Activated CD4-positive, alpha-beta memory T cell treated with anti-CD3 and anti-CD28 coated beads, Interleukin-2, amount 10 ng/mL, durations not matched to agents 7 days and 5 days (primary cell): ENCODE results near the gene MPI. TPM values are rescaled to one million over a fixed set of nuclear protein-coding genes. Genes with fewer than 3 reads are reported as not detected.
"Not testable (repeated sequence)": the region's sequence is repeated elsewhere in the genome, so short reads cannot be mapped to it uniquely, and the experiment has no call there.

ENCODE experiments used
- CTCF ChIA-PET: fragments of 350-600 bp; sonication (Branson Sonifier 250); formaldehyde crosslinking; loops from one replicate; lab custom pipeline; 2021; ENCODE audit warnings: antibody characterized with exemption, inconsistent platforms; lab: Charles Lee
- POLR2A ChIA-PET: fragments of 350-600 bp; sonication (Branson Sonifier 250); formaldehyde crosslinking; loops from one replicate; lab custom pipeline; 2021; ENCODE audit warnings: antibody characterized with exemption; lab: Charles Lee
- DNase-seq: peaks from one replicate; pipeline ENCODE4 v3.0.0-alpha.2; 2020
- H3K27ac Mint-ChIP-seq: one replicate; pipeline ENCODE4 v1.8.0; 2021; ENCODE audit warnings: mild to moderate bottlenecking, mixed read lengths
- H3K27me3 Mint-ChIP-seq: one replicate; pipeline ENCODE4 v1.8.0; 2021; ENCODE audit warnings: mixed read lengths
- H3K36me3 Mint-ChIP-seq: one replicate; pipeline ENCODE4 v1.8.0; 2021; ENCODE audit warnings: low read depth, mixed read lengths
- H3K4me1 Mint-ChIP-seq: one replicate; pipeline ENCODE4 v1.8.0; 2021; ENCODE audit warnings: mixed read lengths
- H3K4me3 Mint-ChIP-seq: one replicate; pipeline ENCODE4 v1.8.0; 2021; ENCODE audit warnings: mild to moderate bottlenecking, mixed read lengths
- H3K9me3 Mint-ChIP-seq: one replicate; pipeline ENCODE4 v1.8.0; 2021; ENCODE audit warnings: mixed read lengths
- total RNA-seq, 2 experiments: library from RNA; stranded (reverse); gene quantifications; one replicate each; pipeline ENCODE4 v1.2.3, GENCODE V29; 2021

The MPI gene
- total RNA-seq, 2 experiments from 2014 or later, result 82.8 to 92.9 TPM

DNA sequence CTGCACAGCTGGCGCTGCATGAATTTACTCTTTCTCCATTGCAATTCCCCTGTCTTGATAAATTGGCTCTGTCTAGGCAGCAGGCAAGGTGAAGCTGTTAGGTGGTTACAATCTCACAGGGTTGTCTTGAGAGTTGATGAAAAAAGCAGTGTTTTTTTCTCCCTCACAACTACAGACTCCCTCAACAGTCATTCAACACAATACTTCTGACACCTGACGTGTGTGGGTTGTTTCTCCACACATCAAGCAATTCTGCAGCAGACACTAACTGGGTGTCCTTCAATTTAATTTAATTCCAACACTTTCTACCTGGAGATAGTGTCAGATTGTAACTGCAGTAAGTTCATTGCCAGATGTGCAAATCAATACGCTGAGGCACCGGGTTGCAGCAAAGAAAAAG, 11.6 kb upstream of the MPI start:
- ChIA-PET CTCF (no interaction called here), POLR2A (no interaction called here)
- H3K27me3 Mint-ChIP-seq, result peaks cover 3% of the 10 kb centered on the region
- peaks cover 9% of the 10 kb centered on the region for H3K4me1 Mint-ChIP-seq
- H3K9me3 Mint-ChIP-seq, result peaks cover 7% of the 10 kb centered on the region
- H3K4me3 Mint-ChIP-seq, result no peak overlapping the region
- DNase-seq, result no peak
- peaks cover 5% of the 10 kb centered on the region for H3K36me3 Mint-ChIP-seq
- no peak overlapping the region for H3K27ac Mint-ChIP-seq

GRCh38 chr15:74882528-74882927, 7.3 kb upstream of the MPI start:
- CTCF ChIA-PET, result interaction anchor here (1.5 to 3.4 kb wide), 4 partner anchors 9 to 68 kb away, joined by 3 to 20 read pairs (median 8); partner anchors contain the start of gene SCAMP2
- Mint-ChIP-seq H3K9me3 (peaks cover 5% of the 10 kb centered on the region), H3K4me3 (no peak overlapping the region), H3K27me3 (no peaks in the 10 kb centered on the region), H3K27ac (no peak overlapping the region), H3K4me1 (peaks cover 21% of the 10 kb centered on the region), H3K36me3 (peaks cover 5% of the 10 kb centered on the region)
- no peak for DNase-seq
- POLR2A ChIA-PET, result interaction anchor here (1.5 to 3.5 kb wide), 4 partner anchors 8 to 13 kb away, joined by 3 to 27 read pairs (median 20); partner anchors contain the start of gene SCAMP2

DNA sequence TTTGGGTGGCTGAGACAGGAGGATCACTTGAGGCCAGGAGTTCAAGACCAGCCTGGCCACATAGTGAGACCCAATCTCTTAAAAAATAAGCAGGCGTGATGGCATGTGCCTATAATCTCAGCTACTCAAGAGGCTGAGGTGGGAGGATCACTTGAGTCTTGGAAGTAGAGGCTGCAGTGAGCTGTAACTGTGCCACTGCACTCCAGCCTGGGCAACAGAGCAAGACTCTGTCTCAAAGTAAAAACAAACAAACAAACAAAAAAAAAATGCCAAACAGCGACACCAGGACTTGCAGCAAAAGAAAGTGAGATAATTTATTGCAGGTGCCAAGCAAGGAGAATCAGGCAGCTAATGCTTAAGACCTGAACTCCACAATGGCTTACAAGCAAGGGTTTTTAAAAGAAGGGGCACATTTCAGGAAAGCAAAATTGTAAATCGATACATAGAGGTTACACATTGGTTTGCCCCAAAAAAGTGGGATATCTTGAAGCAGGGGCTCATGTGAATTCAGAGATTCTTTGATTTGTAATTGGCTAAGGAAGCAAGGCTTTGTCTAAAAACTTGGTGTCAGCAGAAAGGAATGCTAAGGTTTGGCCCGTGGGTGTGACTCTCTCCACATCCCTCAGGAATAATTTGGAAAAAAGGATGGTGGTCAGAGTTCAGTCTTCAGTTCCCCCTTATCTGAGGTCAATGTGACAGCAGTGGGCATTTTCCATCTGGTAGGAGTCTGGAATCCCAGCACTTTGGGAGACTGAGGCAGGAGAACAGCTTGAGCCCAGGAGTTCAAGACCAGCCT, 5.2 kb upstream of the MPI start:
- H3K9me3 Mint-ChIP-seq, result peaks cover 5% of the 10 kb centered on the region
- CTCF ChIA-PET, result interaction anchor here (0.6 to 3.4 kb wide), 7 partner anchors 10 to 96 kb away, joined by 3 to 20 read pairs (median 4); partner anchors contain the start of gene CPLX3
- H3K4me1 Mint-ChIP-seq, result peaks cover 33% of the 10 kb centered on the region
- H3K4me3 Mint-ChIP-seq, result no peak overlapping the region
- H3K27ac Mint-ChIP-seq, result no peak overlapping the region
- peaks cover 5% of the 10 kb centered on the region for H3K36me3 Mint-ChIP-seq
- POLR2A ChIA-PET, result interaction anchor here (1.0 to 3.5 kb wide), 5 partner anchors 8 to 21 kb away, joined by 3 to 27 read pairs (median 14); partner anchors contain the start of gene SCAMP2
- no peak for DNase-seq
- no peaks in the 10 kb centered on the region for H3K27me3 Mint-ChIP-seq

- DNase-seq, result no peak
- Mint-ChIP-seq H3K27ac (no peak overlapping the region), H3K36me3 (peaks cover 7% of the 10 kb centered on the region), H3K9me3 (peaks cover 5% of the 10 kb centered on the region), H3K4me1 (peaks cover 40% of the 10 kb centered on the region), H3K4me3 (no peak overlapping the region), H3K27me3 (no peaks in the 10 kb centered on the region)
- POLR2A ChIA-PET, result interaction anchor here (3.4 kb wide), 1 partner anchor 7 kb away, joined by 27 read pairs; no protein-coding TSS in a partner anchor
- CTCF ChIA-PET, result interaction anchor here (1.2 to 3.4 kb wide), 3 partner anchors 16 to 97 kb away, joined by 3 to 20 read pairs (median 4); no protein-coding TSS in a partner anchor
Observed at GRCh38 chr15:74885461-74885860, 4.4 kb upstream of the MPI start.

- not testable (repeated sequence) for H3K9me3 Mint-ChIP-seq, DNase-seq, H3K4me3 Mint-ChIP-seq, H3K27ac Mint-ChIP-seq, H3K27me3 Mint-ChIP-seq
- ChIA-PET CTCF (interaction anchor here (1.1 to 1.3 kb wide), 2 partner anchors 14 kb away, joined by 4 read pairs; no protein-coding TSS in a partner anchor), POLR2A (interaction anchor here (1.9 to 7.5 kb wide), 5 partner anchors 10 to 19 kb away, joined by 7 to 110 read pairs (median 19); partner anchors contain the start of genes FAM219B and SCAMP2)
- Mint-ChIP-seq H3K4me1 (peaks cover 60% of the 10 kb centered on the region), H3K36me3 (peaks cover 19% of the 10 kb centered on the region)
Observed at GRCh38 chr15:74887537-74888193, 2.2 kb upstream of the MPI start.

DNA sequence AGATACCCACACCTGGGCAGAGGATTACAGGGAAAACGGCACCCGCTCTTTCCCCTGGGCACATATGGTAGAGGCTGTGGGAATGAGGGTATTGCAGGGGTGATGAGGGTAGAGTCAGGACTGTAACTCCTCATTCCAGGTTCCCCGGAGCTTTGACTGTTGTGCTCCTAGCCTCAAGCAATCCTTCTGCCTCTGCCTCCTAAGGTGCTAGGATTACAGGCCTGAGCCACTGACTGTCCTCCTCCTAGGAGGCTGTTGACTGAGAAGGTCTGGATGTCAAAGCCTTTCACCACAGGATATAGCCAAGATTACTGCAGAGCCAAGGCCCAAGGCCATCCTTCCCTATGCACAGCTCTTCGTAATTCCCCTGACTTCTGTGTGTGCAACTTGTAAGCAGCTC, 1.1 kb upstream of the MPI start:
- DNase-seq, result no peak
- Mint-ChIP-seq H3K4me3 (peak overlapping the region; percentile 84), H3K4me1 (peaks cover 64% of the 10 kb centered on the region), H3K27ac (no peak overlapping the region), H3K36me3 (peaks cover 28% of the 10 kb centered on the region), H3K9me3 (no peaks in the 10 kb centered on the region), H3K27me3 (no peaks in the 10 kb centered on the region)
- ChIA-PET POLR2A (interaction anchor here (1.1 to 7.5 kb wide), 7 partner anchors 9 to 117 kb away, joined by 3 to 110 read pairs (median 17); partner anchors contain the start of genes FAM219B and SCAMP2), CTCF (interaction anchor here (1.0 to 1.7 kb wide), 3 partner anchors 13 to 18 kb away, joined by 3 to 4 read pairs (median 4); partner anchors contain the start of gene SCAMP2)

DNA sequence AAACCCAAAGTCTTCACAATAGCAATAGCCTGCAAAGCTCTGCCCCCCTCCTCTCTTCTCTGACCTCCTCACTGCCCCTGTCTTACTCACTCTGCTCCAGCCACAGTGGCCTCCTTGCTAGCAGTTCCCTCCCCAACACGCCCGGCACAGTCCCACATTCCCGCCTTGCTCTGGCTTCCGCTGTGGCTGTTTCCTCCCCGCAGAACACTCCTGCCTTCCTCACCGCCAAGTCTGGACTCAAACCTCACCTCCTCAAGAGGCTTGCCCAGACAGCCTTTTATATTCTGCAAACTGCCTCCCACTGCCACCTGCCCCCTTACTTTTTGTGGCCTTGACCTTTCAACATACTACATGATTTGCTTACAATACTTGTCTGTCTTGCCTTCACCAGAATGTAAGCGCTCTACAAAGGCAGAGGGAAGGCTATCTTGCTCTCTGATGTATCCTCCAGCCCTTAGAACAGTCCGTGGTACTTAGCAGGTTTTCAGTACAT, 406 bp upstream of the MPI start:
- no peaks in the 10 kb centered on the region for H3K9me3 Mint-ChIP-seq
- H3K27me3 Mint-ChIP-seq, result no peaks in the 10 kb centered on the region
- peaks cover 30% of the 10 kb centered on the region for H3K36me3 Mint-ChIP-seq
- peaks cover 61% of the 10 kb centered on the region for H3K4me1 Mint-ChIP-seq
- peak overlapping the region; percentile 84 for H3K4me3 Mint-ChIP-seq
- CTCF ChIA-PET, result interaction anchor here (0.6 to 1.7 kb wide), 7 partner anchors 12 to 121 kb away, joined by 3 to 11 read pairs (median 3); partner anchors contain the start of gene SCAMP2
- POLR2A ChIA-PET, result interaction anchor here (0.6 to 7.5 kb wide), 15 partner anchors 9 to 118 kb away, joined by 3 to 110 read pairs (median 4); partner anchors contain the start of genes FAM219B, SCAMP2 and ULK3
- peak; percentile 32 for DNase-seq
- H3K27ac Mint-ChIP-seq, result peak overlapping the region; percentile 69

DNA sequence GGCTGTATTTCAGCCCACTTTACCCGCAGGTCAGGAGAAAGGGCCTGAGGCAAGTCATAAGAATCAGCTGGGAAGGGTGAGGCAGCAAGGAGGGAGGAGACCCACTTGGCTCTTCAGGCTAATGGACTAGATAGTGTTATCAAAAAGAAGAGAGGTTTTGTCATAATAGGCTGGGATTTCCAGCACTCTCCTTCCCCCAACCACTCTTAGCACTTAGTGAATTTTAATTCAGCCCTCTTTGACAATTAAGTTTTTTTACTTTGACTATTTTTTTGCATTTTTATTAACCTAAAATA, 771 bp downstream of the MPI start:
- H3K27me3 Mint-ChIP-seq, result no peaks in the 10 kb centered on the region
- H3K9me3 Mint-ChIP-seq, result no peaks in the 10 kb centered on the region
- peaks cover 59% of the 10 kb centered on the region for H3K4me1 Mint-ChIP-seq
- peaks cover 33% of the 10 kb centered on the region for H3K36me3 Mint-ChIP-seq
- POLR2A ChIA-PET, result interaction anchor here (0.6 to 7.5 kb wide), 8 partner anchors 10 to 275 kb away, joined by 3 to 110 read pairs (median 18); partner anchors contain the start of genes CLK3, FAM219B, SCAMP2 and ULK3
- H3K4me3 Mint-ChIP-seq, result peak overlapping the region; percentile 84
- DNase-seq, result no peak
- CTCF ChIA-PET, result interaction anchor here (1.4 to 1.7 kb wide), 2 partner anchors 11 to 97 kb away, joined by 3 to 11 read pairs; no protein-coding TSS in a partner anchor
- H3K27ac Mint-ChIP-seq, result peak overlapping the region; percentile 69

DNA sequence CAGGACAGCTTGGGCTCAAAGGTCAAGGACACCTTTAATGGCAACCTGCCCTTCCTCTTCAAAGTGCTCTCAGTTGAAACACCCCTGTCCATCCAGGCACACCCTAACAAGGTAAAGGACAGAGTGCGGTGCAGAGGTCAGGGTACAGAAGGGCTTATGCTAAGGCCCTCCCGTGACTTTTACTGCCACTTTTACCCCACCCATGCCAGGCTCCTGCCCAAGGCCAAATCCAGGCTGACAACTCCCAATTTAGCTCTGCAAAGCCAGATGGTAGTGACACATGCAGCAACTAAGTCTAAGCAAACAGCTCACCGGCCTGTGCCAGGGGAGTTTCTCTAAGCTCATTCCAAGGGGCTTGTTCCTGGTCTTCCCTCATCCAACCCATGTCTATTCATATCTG, 1.6 kb downstream of the MPI start:
- Mint-ChIP-seq H3K4me1 (peaks cover 60% of the 10 kb centered on the region), H3K27ac (peak overlapping the region; percentile 99), H3K9me3 (no peaks in the 10 kb centered on the region), H3K27me3 (no peaks in the 10 kb centered on the region), H3K4me3 (peak overlapping the region; percentile 84), H3K36me3 (peaks cover 38% of the 10 kb centered on the region)
- DNase-seq, result no peak
- ChIA-PET CTCF (interaction anchor here (3.5 kb wide), 1 partner anchor 10 kb away, joined by 24 read pairs; no protein-coding TSS in a partner anchor), POLR2A (interaction anchor here (1.0 to 7.5 kb wide), 10 partner anchors 8 to 132 kb away, joined by 3 to 110 read pairs (median 24); partner anchors contain the start of genes COX5A, FAM219B, PPCDC and SCAMP2)

- H3K4me3 Mint-ChIP-seq, result no peak overlapping the region
- H3K36me3 Mint-ChIP-seq, result peaks cover 44% of the 10 kb centered on the region
- DNase-seq, result no peak
- no peaks in the 10 kb centered on the region for H3K9me3 Mint-ChIP-seq
- H3K4me1 Mint-ChIP-seq, result peaks cover 60% of the 10 kb centered on the region
- H3K27ac Mint-ChIP-seq, result peak overlapping the region; percentile 99
- no peaks in the 10 kb centered on the region for H3K27me3 Mint-ChIP-seq
- ChIA-PET POLR2A (interaction anchor here (1.0 to 7.5 kb wide), 9 partner anchors 9 to 131 kb away, joined by 3 to 110 read pairs (median 27); partner anchors contain the start of genes COX5A, FAM219B, PPCDC and SCAMP2), CTCF (interaction anchor here (0.8 to 3.5 kb wide), 2 partner anchors 10 to 99 kb away, joined by 3 to 24 read pairs; no protein-coding TSS in a partner anchor)
Observed at GRCh38 chr15:74892313-74892712, 2.5 kb downstream of the MPI start.

DNA sequence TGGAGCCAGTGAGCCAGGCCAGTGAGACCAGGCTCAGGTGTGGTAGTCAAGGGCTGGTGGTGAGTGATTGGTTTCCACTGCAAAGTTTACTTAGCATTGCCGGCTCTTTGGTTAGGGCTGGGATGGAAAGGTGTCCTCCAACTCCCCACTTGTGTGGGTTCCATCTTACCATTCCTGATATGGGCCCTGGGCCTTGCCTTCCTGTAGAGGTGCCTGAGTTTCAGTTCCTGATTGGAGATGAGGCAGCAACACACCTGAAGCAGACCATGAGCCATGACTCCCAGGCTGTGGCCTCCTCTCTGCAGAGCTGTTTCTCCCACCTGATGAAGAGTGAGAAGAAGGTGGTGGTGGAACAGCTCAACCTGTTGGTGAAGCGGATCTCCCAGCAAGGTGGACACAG, 3.1 kb downstream of the MPI start:
- Mint-ChIP-seq H3K27me3 (no peaks in the 10 kb centered on the region), H3K4me3 (no peak overlapping the region), H3K9me3 (no peaks in the 10 kb centered on the region), H3K27ac (peak overlapping the region; percentile 99), H3K4me1 (peaks cover 60% of the 10 kb centered on the region), H3K36me3 (peaks cover 50% of the 10 kb centered on the region)
- CTCF ChIA-PET, result interaction anchor here (0.6 to 3.5 kb wide), 4 partner anchors 9 to 100 kb away, joined by 3 to 25 read pairs (median 14); no protein-coding TSS in a partner anchor
- POLR2A ChIA-PET, result interaction anchor here (0.9 to 7.5 kb wide), 13 partner anchors 9 to 276 kb away, joined by 3 to 110 read pairs (median 6); partner anchors contain the start of genes COX5A, FAM219B, SCAMP2 and ULK3
- no peak for DNase-seq
